ENCODE data around the gene PRDM10. TPM values are rescaled to one million over a fixed set of nuclear protein-coding genes. Genes with fewer than 3 reads are reported as not detected.

PRDM10 gene
- total and polyA plus RNA-seq, 10 of the 15 experiments (the other 5 are each of a cell fraction or from before 2014, with no cell fraction given) = 0.93 to 6.2 (median 4.1) TPM

GRCh38 chr11:130043575-130043974 is 40.9 kb upstream of the PRDM10 start:
- ChIA-PET POLR2A (no interaction called here), RAD21 (ENCODE audit: unreplicated experiment) (no interaction called here), CTCF (no interaction called here), SMC1A (ENCODE audit: uncharacterized antibody, unreplicated experiment) (no interaction called here)
- no peak for ATAC-seq
- no peak for TF ChIP-seq ZNF207 (IDR thresholded peaks at IDR 0.05; ENCODE audit: borderline replicate concordance)
- no peak for TF ChIP-seq RFX5 (IDR thresholded peaks at IDR 0.05; ENCODE audit: low read depth, low read length)
- no peak for TF ChIP-seq GATAD2B (conservative IDR thresholded peaks at IDR 0.05; ENCODE audit: low read depth)
- TF ChIP-seq TBL1XR1 (IDR thresholded peaks at IDR 0.05; ENCODE audit: low read depth, low read length) = no peak
- TF ChIP-seq SMARCA5 (IDR thresholded peaks at IDR 0.05) = no peak
- no peak for TF ChIP-seq ZSCAN29 (IDR thresholded peaks at IDR 0.05)
- no peak for TF ChIP-seq LARP7 (IDR thresholded peaks at IDR 0.05)
- TF ChIP-seq TCF7 (IDR thresholded peaks at IDR 0.05; ENCODE audit: borderline replicate concordance) = no peak
- TF ChIP-seq PBX3 (IDR thresholded peaks at IDR 0.05; ENCODE audit: insufficient replicate concordance, low read depth, low read length) = no peak
- no peak for TF ChIP-seq ZNF622 (IDR thresholded peaks at IDR 0.05)
- TF ChIP-seq CHD1 (IDR thresholded peaks at IDR 0.05; ENCODE audit: low read depth, low read length) = no peak
- TF ChIP-seq HCFC1 (IDR thresholded peaks at IDR 0.05; ENCODE audit: low read length) = no peak
- TF ChIP-seq BHLHE40 (IDR thresholded peaks at IDR 0.05; ENCODE audit: borderline replicate concordance in 1 of 2, low read depth in 2 of 2, low read length in 1 of 2) = no peak
- Histone ChIP-seq H3K79me2 (ENCODE audit: control insufficient read depth, insufficient read depth, low read length) (no peaks in the 10 kb centered on the region), H3K9ac (ENCODE audit: control insufficient read depth, insufficient read depth, low read length) (no peak overlapping the region), H3K27me3 (replicated peaks in 1 of 2; ENCODE audit: control insufficient read depth in 2 of 2, insufficient read depth in 2 of 2, low read length in 1 of 2) (no peaks in the 10 kb centered on the region; a peak in 2 of 4 replicates), H2AFZ (ENCODE audit: control insufficient read depth, low read depth, low read length) (no peak overlapping the region), H3K4me3 (no peak overlapping the region), H4K20me1 (ENCODE audit: control insufficient read depth, insufficient read depth) (no peaks in the 10 kb centered on the region), H3K4me2 (ENCODE audit: control insufficient read depth, insufficient read depth) (no peak overlapping the region), H3K9me3 (replicated peaks; ENCODE audit: control insufficient read depth, insufficient read depth, low read length) (no peaks in the 10 kb centered on the region), H3K4me1 (ENCODE audit: control insufficient read depth, insufficient read depth, low read length) (no peaks in the 10 kb centered on the region), H3K27ac (ENCODE audit: control insufficient read depth, insufficient read depth) (no peak overlapping the region), H3K36me3 (ENCODE audit: control insufficient read depth in 2 of 2, insufficient read depth in 2 of 2, low read length in 1 of 2) (no peaks in the 10 kb centered on the region)
- WGBS (ENCODE audit: insufficient coverage, insufficient replicate concordance, low lambda C conversion rate, missing lambda C conversion rate) = 23% methylated on average over 5 of the region's 5 CpGs
- intact Hi-C loops (cut with micrococcal nuclease; ENCODE audit: unreplicated experiment) (no loop called here), in situ Hi-C loops (cut with MboI) (no loop called here)
- no peak for FAIRE-seq
- no peak for DNase-seq (ENCODE audit: low read depth, low spot score)
- BruUV-seq (replicated peaks) = no TSS peak

All from GM12878 (cell line).